Liver (tissue), 9 donors: ENCODE results near the gene RPH3AL. TPM values are rescaled to one million over a fixed set of nuclear protein-coding genes. Genes with fewer than 3 reads are reported as not detected.

Experiments used
- DNase-seq: peaks from one replicate; pipeline ENCODE4 v3.0.0-alpha.2; 2017; ENCODE audit warnings: low spot score
- H3K27ac ChIP-seq, 2 donors: one replicate each; pipeline ENCODE4 v1.7.0; 2013; ENCODE audit warnings: inconsistent platforms in 2 of 2, low read length in 2 of 2, control low read depth in 1 of 2, low read depth in 1 of 2, mild to moderate bottlenecking in 1 of 2
- H3K27me3 ChIP-seq, 4 donors: one replicate each; pipeline versions ENCODE4 v1.6.1 to v1.7.0; 2013; ENCODE audit warnings: low read length in 3 of 4, inconsistent platforms in 1 of 4, mild to moderate bottlenecking in 1 of 4, moderate library complexity in 1 of 4; ENCODE audit not compliant: control insufficient read depth in 4 of 4, insufficient read depth in 4 of 4
- H3K36me3 ChIP-seq, 4 donors: one replicate each; pipeline versions ENCODE4 v1.6.1 to v1.7.0; 2013; ENCODE audit warnings: low read length in 3 of 4, mild to moderate bottlenecking in 3 of 4, low read depth in 1 of 4, moderate library complexity in 1 of 4; ENCODE audit not compliant: control insufficient read depth in 4 of 4, insufficient read depth in 3 of 4
- H3K4me1 ChIP-seq, 4 donors: one replicate each; pipeline versions ENCODE4 v1.6.1 to v1.7.0; 2013; ENCODE audit warnings: low read length in 3 of 4, mild to moderate bottlenecking in 3 of 4, moderate library complexity in 1 of 4; ENCODE audit not compliant: control insufficient read depth in 4 of 4, insufficient read depth in 4 of 4
- H3K4me3 ChIP-seq, 3 donors: one replicate each; pipeline versions ENCODE4 v1.6.1 to v1.7.0; 2013; ENCODE audit warnings: low read length in 3 of 3, control low read depth in 1 of 3, low read depth in 1 of 3, mild to moderate bottlenecking in 1 of 3
- H3K9ac ChIP-seq, 2 donors: one replicate each; pipeline ENCODE4 v1.7.0; 2013; ENCODE audit warnings: low read length in 2 of 2, mild to moderate bottlenecking in 2 of 2, moderate library complexity in 2 of 2, control low read depth in 1 of 2, low read depth in 1 of 2
- H3K9me3 ChIP-seq, 4 donors: one replicate each; pipeline versions ENCODE4 v1.6.1 to v1.7.0; 2013; ENCODE audit warnings: low read length in 3 of 4; ENCODE audit not compliant: control insufficient read depth in 4 of 4
- EGR1 ChIP-seq, 2 donors: IDR thresholded peaks; 2 replicates each; pipeline ENCODE4 v1.6.1; 2016 to 2018; ENCODE audit warnings: antibody characterized with exemption in 2 of 2, low read depth in 2 of 2
- FOXA1 ChIP-seq: IDR thresholded peaks from 2 replicates; pipeline ENCODE4 v1.6.1; 2016; ENCODE audit warnings: antibody characterized with exemption
- FOXA2 ChIP-seq: IDR thresholded peaks from 2 replicates; pipeline ENCODE4 v1.6.1; 2016; ENCODE audit warnings: antibody characterized with exemption
- GABPA ChIP-seq, 2 donors: IDR thresholded peaks in 1 of 2; conservative IDR thresholded peaks in 1 of 2; 2 replicates each; pipeline ENCODE4 v1.6.1; 2016; ENCODE audit warnings: antibody characterized with exemption in 2 of 2, mild to moderate bottlenecking in 1 of 2, moderate library complexity in 1 of 2
- HNF4A ChIP-seq, 2 donors: conservative IDR thresholded peaks; 2 replicates each; pipeline ENCODE4 v1.6.1; 2016; ENCODE audit warnings: antibody characterized with exemption in 2 of 2, mild to moderate bottlenecking in 2 of 2
- HNF4G ChIP-seq: IDR thresholded peaks from 2 replicates; pipeline ENCODE4 v1.6.1; 2016; ENCODE audit warnings: antibody characterized with exemption
- JUND ChIP-seq, 2 donors: IDR thresholded peaks; 2 replicates each; pipeline ENCODE4 v1.6.1; 2016; ENCODE audit warnings: antibody characterized with exemption in 2 of 2
- NR2F2 ChIP-seq: IDR thresholded peaks from 2 replicates; pipeline ENCODE4 v1.6.1; 2016; ENCODE audit warnings: antibody characterized with exemption
- RAD21 ChIP-seq, 2 donors: IDR thresholded peaks; 2 replicates each; pipeline ENCODE4 v1.6.1; 2016; ENCODE audit warnings: antibody characterized with exemption in 2 of 2, mild to moderate bottlenecking in 2 of 2
- RXRA ChIP-seq, 2 donors: IDR thresholded peaks; 2 replicates each; pipeline ENCODE4 v1.6.1; 2017 to 2018; ENCODE audit warnings: antibody characterized with exemption in 2 of 2, mild to moderate bottlenecking in 1 of 2
- SP1 ChIP-seq: IDR thresholded peaks from 2 replicates; pipeline ENCODE4 v1.6.1; 2018; ENCODE audit warnings: antibody characterized with exemption, mild to moderate bottlenecking
- TAF1 ChIP-seq: conservative IDR thresholded peaks from 2 replicates; pipeline ENCODE4 v1.6.1; 2016; ENCODE audit warnings: antibody characterized with exemption, mild to moderate bottlenecking
- YY1 ChIP-seq: IDR thresholded peaks from 2 replicates; pipeline ENCODE4 v1.6.1; 2016; ENCODE audit warnings: antibody characterized with exemption, mild to moderate bottlenecking
- WGBS: extraction: QIAGEN DNeasy Blood & Tissue Kit; methylation state at CpG from one replicate; pipeline ENCODE4 v1.1.7; 2013; 5-methylcytosine and 5-hydroxymethylcytosine counted together
- polyA plus RNA-seq, 2 donors: library from polyadenylated mRNA; stranded (reverse) in 1 of 2; unstranded in 1 of 2; fragments of 200-250 nt in 1 of 2; fragments of >200 nt in 1 of 2; fragmentation: Nextera tagmentation in 1 of 2; extraction: Ambion mirVana in 1 of 2; gene quantifications; one replicate each; pipeline versions ENCODE4 v1.2.1 to v1.2.3, GENCODE V29; 2013 to 2015
- total RNA-seq, 2 donors: library from RNA; depleted of rRNA; stranded (reverse); fragments of >200 nt; gene quantifications; one replicate each; pipeline ENCODE4 v1.2.3, GENCODE V29; 2014
- TF ChIP-seq, protein P1 (sequence below): IDR thresholded peaks from 2 replicates; pipeline ENCODE4 v1.6.1; 2016; ENCODE audit warnings: antibody characterized with exemption
- TF ChIP-seq, protein P2 (sequence below): IDR thresholded peaks from 2 replicates; pipeline ENCODE4 v1.6.1; 2016; ENCODE audit warnings: antibody characterized with exemption
- TF ChIP-seq, protein P3 (sequence below): IDR thresholded peaks from 2 replicates; pipeline ENCODE4 v1.6.1; 2016; ENCODE audit warnings: antibody characterized with exemption
- TF ChIP-seq, protein P4 (sequence below): fragments of 150-350 bp; IDR thresholded peaks from 2 replicates; pipeline ENCODE4 v1.5.1; 2017; ENCODE audit warnings: improper control_type of control experiment, low read depth, low read length; ENCODE audit not compliant: missing input control
- TF ChIP-seq, protein P5 (sequence below): IDR thresholded peaks from 2 replicates; pipeline ENCODE4 v1.6.1; 2016; ENCODE audit warnings: antibody characterized with exemption, mild to moderate bottlenecking
- donor health status: healthy.
- donor health status: healthy.
- donor health status: healthy.
- donor health status: healthy.
- donor health status: healthy.

Gene RPH3AL
- total and polyA plus RNA-seq, 4 donors: 8.5 to 52.5 (median 13.9) TPM

DNA sequence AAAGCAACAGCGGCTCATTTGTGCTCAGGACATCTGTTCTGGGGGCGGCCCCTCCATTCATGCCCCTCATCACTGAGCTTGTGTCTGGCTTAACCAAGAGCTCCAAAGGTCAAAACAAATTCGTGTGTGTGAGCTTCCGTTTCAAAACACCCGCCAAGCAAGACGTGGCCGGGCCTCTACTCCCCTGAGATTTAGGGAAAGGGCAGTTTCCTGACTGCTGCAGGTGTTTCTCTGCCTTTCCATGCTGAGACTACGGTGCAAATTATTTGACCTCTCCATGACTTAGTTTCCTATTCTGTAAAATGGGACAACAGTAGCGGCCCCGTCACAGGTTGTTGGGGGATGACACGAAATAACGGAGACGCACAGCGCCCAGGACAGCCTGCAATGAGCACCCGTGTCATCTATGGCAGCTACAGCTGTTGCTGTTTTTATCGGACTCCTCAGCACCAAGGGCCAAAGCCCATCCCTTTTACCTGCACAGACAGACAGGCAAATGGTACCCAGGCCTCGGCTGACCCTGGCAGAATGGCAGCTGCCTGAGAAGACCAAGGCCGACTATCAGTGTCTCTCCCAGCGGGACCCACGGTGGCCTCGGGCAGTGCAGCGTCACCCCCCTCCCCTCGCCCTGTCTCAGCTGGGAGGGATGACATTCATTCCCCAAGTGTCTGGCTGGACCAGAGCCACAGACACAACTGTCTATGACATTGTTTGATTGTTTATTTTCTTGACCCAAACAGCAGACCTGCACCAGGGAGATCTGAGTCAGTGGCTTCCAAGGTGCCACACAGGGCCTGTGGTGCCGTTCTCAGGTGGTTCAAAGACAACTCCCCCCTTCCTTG is 120.4 kb downstream of the RPH3AL start:
- TF ChIP-seq, protein P1, sequence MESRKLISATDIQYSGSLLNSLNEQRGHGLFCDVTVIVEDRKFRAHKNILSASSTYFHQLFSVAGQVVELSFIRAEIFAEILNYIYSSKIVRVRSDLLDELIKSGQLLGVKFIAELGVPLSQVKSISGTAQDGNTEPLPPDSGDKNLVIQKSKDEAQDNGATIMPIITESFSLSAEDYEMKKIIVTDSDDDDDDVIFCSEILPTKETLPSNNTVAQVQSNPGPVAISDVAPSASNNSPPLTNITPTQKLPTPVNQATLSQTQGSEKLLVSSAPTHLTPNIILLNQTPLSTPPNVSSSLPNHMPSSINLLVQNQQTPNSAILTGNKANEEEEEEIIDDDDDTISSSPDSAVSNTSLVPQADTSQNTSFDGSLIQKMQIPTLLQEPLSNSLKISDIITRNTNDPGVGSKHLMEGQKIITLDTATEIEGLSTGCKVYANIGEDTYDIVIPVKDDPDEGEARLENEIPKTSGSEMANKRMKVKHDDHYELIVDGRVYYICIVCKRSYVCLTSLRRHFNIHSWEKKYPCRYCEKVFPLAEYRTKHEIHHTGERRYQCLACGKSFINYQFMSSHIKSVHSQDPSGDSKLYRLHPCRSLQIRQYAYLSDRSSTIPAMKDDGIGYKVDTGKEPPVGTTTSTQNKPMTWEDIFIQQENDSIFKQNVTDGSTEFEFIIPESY: no peak
- no peak for TF ChIP-seq EGR1 (IDR thresholded peaks at IDR 0.05; ENCODE audit: low read depth in 2 of 2)
- TF ChIP-seq, protein P2, sequence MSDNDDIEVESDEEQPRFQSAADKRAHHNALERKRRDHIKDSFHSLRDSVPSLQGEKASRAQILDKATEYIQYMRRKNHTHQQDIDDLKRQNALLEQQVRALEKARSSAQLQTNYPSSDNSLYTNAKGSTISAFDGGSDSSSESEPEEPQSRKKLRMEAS: no peak
- no peak for TF ChIP-seq SP1
- no peak for TF ChIP-seq NR2F2
- no peak for TF ChIP-seq RAD21 (IDR thresholded peaks at IDR 0.05)
- no peak for TF ChIP-seq HNF4A (conservative IDR thresholded peaks at IDR 0.05)
- TF ChIP-seq, protein P3, sequence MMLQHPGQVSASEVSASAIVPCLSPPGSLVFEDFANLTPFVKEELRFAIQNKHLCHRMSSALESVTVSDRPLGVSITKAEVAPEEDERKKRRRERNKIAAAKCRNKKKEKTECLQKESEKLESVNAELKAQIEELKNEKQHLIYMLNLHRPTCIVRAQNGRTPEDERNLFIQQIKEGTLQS: no peak
- H3K4me1 ChIP-seq: peaks cover 11 to 31% (median 21%) of the 10 kb centered on the region in 4 donors
- no peaks in the 10 kb centered on the region for H3K27me3 ChIP-seq
- no peaks in the 10 kb centered on the region for H3K36me3 ChIP-seq
- no peak for DNase-seq
- 84% methylated on average over 24 of the region's 24 CpGs for WGBS
- H3K27ac ChIP-seq: no peak overlapping the region
- H3K9me3 ChIP-seq: no peaks in the 10 kb centered on the region
- H3K9ac ChIP-seq: no peak overlapping the region
- no peak overlapping the region for H3K4me3 ChIP-seq

DNA sequence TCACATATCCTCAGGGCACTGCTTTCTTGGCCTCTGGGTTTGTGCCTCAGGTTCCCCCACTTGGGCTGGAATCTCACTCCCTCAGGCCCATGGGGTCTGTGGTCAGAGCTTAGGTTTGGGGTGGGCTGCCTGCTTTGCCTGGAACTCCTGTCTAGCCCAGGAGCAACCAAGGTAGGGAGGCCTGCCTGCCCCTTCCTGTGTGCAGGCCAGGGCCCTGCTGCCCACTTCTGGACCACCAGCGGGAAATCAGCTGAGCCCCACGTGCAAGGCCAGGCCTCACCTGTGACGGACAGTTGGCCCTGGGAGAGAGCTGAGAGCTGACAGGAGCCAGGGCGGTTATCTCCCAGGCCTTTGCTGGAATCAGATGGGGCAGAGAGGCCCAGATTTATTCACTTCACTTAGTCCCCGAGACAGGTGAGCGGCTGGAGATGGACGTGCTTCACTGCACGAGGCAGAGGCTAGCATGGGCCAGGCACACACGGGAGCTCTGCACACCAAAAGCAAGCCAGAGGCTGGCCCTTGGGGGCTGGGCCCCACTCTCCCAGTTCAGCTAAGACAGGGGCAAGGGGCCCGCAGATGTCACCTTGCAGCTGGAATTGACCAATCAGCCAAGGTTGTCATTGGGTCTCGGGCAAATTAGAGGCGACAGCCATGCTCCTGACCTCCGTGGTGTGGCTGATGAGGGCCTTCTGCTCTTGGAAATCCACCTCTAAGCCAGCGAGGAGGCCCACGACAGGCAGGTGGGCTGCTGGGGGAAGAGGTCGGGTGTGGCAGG is 121.2 kb downstream of the RPH3AL start:
- Histone ChIP-seq H3K27ac (no peak overlapping the region), H3K4me1 (peaks cover 11 to 31% (median 21%) of the 10 kb centered on the region in 4 donors), H3K9me3 (no peaks in the 10 kb centered on the region), H3K9ac (no peak overlapping the region), H3K27me3 (no peaks in the 10 kb centered on the region), H3K36me3 (no peaks in the 10 kb centered on the region), H3K4me3 (no peak overlapping the region)
- WGBS: 90% methylated on average over 16 of the region's 16 CpGs
- TF ChIP-seq FOXA2 (no peak), HNF4A (conservative IDR thresholded peaks at IDR 0.05) (no peak), FOXA1 (no peak), RAD21 (IDR thresholded peaks at IDR 0.05) (no peak), TAF1 (no peak), NR2F2 (no peak), JUND (IDR thresholded peaks at IDR 0.05) (no peak), GABPA (IDR thresholded peaks at IDR 0.05 in 1 of 2, conservative IDR thresholded peaks at IDR 0.05 in 1 of 2) (no peak), HNF4G (no peak), RXRA (IDR thresholded peaks at IDR 0.05) (no peak), EGR1 (IDR thresholded peaks at IDR 0.05; ENCODE audit: low read depth in 2 of 2) (no peak), YY1 (no peak), SP1 (no peak)
- TF ChIP-seq, protein P4, sequence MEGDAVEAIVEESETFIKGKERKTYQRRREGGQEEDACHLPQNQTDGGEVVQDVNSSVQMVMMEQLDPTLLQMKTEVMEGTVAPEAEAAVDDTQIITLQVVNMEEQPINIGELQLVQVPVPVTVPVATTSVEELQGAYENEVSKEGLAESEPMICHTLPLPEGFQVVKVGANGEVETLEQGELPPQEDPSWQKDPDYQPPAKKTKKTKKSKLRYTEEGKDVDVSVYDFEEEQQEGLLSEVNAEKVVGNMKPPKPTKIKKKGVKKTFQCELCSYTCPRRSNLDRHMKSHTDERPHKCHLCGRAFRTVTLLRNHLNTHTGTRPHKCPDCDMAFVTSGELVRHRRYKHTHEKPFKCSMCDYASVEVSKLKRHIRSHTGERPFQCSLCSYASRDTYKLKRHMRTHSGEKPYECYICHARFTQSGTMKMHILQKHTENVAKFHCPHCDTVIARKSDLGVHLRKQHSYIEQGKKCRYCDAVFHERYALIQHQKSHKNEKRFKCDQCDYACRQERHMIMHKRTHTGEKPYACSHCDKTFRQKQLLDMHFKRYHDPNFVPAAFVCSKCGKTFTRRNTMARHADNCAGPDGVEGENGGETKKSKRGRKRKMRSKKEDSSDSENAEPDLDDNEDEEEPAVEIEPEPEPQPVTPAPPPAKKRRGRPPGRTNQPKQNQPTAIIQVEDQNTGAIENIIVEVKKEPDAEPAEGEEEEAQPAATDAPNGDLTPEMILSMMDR: no peak
- TF ChIP-seq, protein P5, sequence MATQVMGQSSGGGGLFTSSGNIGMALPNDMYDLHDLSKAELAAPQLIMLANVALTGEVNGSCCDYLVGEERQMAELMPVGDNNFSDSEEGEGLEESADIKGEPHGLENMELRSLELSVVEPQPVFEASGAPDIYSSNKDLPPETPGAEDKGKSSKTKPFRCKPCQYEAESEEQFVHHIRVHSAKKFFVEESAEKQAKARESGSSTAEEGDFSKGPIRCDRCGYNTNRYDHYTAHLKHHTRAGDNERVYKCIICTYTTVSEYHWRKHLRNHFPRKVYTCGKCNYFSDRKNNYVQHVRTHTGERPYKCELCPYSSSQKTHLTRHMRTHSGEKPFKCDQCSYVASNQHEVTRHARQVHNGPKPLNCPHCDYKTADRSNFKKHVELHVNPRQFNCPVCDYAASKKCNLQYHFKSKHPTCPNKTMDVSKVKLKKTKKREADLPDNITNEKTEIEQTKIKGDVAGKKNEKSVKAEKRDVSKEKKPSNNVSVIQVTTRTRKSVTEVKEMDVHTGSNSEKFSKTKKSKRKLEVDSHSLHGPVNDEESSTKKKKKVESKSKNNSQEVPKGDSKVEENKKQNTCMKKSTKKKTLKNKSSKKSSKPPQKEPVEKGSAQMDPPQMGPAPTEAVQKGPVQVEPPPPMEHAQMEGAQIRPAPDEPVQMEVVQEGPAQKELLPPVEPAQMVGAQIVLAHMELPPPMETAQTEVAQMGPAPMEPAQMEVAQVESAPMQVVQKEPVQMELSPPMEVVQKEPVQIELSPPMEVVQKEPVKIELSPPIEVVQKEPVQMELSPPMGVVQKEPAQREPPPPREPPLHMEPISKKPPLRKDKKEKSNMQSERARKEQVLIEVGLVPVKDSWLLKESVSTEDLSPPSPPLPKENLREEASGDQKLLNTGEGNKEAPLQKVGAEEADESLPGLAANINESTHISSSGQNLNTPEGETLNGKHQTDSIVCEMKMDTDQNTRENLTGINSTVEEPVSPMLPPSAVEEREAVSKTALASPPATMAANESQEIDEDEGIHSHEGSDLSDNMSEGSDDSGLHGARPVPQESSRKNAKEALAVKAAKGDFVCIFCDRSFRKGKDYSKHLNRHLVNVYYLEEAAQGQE: no peak
- TF ChIP-seq, protein P2: no peak
- TF ChIP-seq, protein P1: no peak
- TF ChIP-seq, protein P3: no peak
- no peak for DNase-seq
